Activated T-helper 17 cell treated with anti-CD3 and anti-CD28 coated beads, Interleukin-2, amount 50 U/mL, for 72 hours (primary cell): Measurements from ENCODE around the gene ZGPAT. TPM values are rescaled to one million over a fixed set of nuclear protein-coding genes. Genes with fewer than 3 reads are reported as not detected.

ENCODE experiments used
- total RNA-seq, 2 donors: library from RNA; stranded (reverse); gene quantifications; one replicate each; pipeline ENCODE4 v1.2.3, GENCODE V29; 2022

The ZGPAT gene
- total RNA-seq, 2 donors from 2014 or later, result 18.3 to 24.7 TPM

Other genes with a start within 250 kb of the ZGPAT start
- gene KCNQ2, start 235.4 kb upstream of the ZGPAT start, total RNA-seq, result under 1 TPM in 1 of 2 donors, not detected in 1; 0.66 TPM
- gene EEF1A2, start 209.0 kb upstream of the ZGPAT start, total RNA-seq, result 10 to 100 TPM in 1 of 2 donors, under 1 TPM in 1; 0.80 to 10.9 TPM
- 10 to 100 TPM; 65.5 to 87.5 TPM for gene PPDPF, start 187.3 kb upstream of the ZGPAT start, total RNA-seq
- gene PTK6, start 170.7 kb upstream of the ZGPAT start, total RNA-seq, result 1 to 10 TPM in 1 of 2 donors, under 1 TPM in 1; 0.69 to 1.9 TPM
- not detected for gene SRMS, start 160.3 kb upstream of the ZGPAT start, total RNA-seq
- under 1 TPM in 1 of 2 donors, not detected in 1; 0.40 TPM for gene FNDC11, start 153.9 kb upstream of the ZGPAT start, total RNA-seq
- 10 to 100 TPM in 1 of 2 donors, 1 to 10 TPM in 1; 8.2 to 12.6 TPM for gene HELZ2, start 133.8 kb upstream of the ZGPAT start, total RNA-seq
- 10 to 100 TPM; 11.5 to 19.6 TPM for gene GMEB2, start 80.9 kb upstream of the ZGPAT start, total RNA-seq
- gene STMN3, start 54.6 kb upstream of the ZGPAT start, total RNA-seq, result 10 to 100 TPM; 15.1 to 24.7 TPM
- gene RTEL1, start 49.7 kb upstream of the ZGPAT start, total RNA-seq, result 10 to 100 TPM; 41.8 to 51.8 TPM
- not detected for gene TNFRSF6B, start 11.4 kb upstream of the ZGPAT start, total RNA-seq
- gene ARFRP1, start 63 bp upstream of the ZGPAT start, total RNA-seq, result 10 to 100 TPM; 43.8 to 55.8 TPM
- gene LIME1, start 28.6 kb downstream of the ZGPAT start, total RNA-seq, result 10 to 100 TPM in 1 of 2 donors, 1 to 10 TPM in 1; 9.8 to 24.8 TPM
- gene SLC2A4RG, start 31.7 kb downstream of the ZGPAT start, total RNA-seq, result 10 to 100 TPM; 30.5 to 35.1 TPM
- gene ZBTB46, start 123.2 kb downstream of the ZGPAT start, total RNA-seq, result 1 to 10 TPM in 1 of 2 donors, under 1 TPM in 1; 0.54 to 6.2 TPM
- gene ABHD16B, start 153.5 kb downstream of the ZGPAT start, total RNA-seq, result under 1 TPM in 1 of 2 donors, not detected in 1; 0.19 TPM
- 10 to 100 TPM; 54.8 to 92.9 TPM for gene TPD52L2, start 157.2 kb downstream of the ZGPAT start, total RNA-seq
- gene DNAJC5, start 187.1 kb downstream of the ZGPAT start, total RNA-seq, result 10 to 100 TPM; 46.8 to 53.4 TPM
- 10 to 100 TPM; 27.5 to 36.2 TPM for gene UCKL1, start 248.4 kb downstream of the ZGPAT start, total RNA-seq